ENCODE data around the gene SHLD1.

DNA sequence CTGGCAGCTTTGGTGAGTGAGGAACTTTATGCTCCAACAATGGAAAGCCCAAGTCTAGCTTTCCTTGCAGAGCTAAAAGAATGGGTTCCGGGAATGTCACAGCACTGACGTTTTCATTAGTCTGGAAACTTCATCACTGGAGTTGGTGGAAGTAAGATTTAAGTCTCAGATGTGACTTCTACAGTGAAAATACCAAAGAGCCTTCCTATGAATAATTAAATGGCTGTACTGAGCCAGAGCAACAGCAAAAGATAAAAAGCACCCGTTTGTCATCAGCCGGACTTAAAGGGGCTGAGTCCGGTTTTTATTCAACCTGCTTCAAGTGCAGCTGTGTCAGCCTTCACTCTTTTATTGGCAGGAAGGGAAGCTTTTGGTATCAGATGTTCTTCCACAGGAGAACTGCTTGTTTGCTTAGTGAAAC, 46.5 kb upstream of the SHLD1 start:
- TF ChIP-seq, protein P1, sequence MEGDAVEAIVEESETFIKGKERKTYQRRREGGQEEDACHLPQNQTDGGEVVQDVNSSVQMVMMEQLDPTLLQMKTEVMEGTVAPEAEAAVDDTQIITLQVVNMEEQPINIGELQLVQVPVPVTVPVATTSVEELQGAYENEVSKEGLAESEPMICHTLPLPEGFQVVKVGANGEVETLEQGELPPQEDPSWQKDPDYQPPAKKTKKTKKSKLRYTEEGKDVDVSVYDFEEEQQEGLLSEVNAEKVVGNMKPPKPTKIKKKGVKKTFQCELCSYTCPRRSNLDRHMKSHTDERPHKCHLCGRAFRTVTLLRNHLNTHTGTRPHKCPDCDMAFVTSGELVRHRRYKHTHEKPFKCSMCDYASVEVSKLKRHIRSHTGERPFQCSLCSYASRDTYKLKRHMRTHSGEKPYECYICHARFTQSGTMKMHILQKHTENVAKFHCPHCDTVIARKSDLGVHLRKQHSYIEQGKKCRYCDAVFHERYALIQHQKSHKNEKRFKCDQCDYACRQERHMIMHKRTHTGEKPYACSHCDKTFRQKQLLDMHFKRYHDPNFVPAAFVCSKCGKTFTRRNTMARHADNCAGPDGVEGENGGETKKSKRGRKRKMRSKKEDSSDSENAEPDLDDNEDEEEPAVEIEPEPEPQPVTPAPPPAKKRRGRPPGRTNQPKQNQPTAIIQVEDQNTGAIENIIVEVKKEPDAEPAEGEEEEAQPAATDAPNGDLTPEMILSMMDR (IDR thresholded peaks at IDR 0.05) = no peak
- no peak for TF ChIP-seq POLR2A (IDR thresholded peaks at IDR 0.05)
